Neural progenitor cell (in vitro differentiated cells): ENCODE measurements around the gene RGS6. TPM values are rescaled to one million over a fixed set of nuclear protein-coding genes. Genes with fewer than 3 reads are reported as not detected.

Experiments used
- DNase-seq: peaks from one replicate; pipeline ENCODE4 v3.0.0-alpha.2; 2016; ENCODE audit warnings: low spot score
- H2AFZ ChIP-seq: fragments of 200-600 bp; sonication (generic); replicated peaks from 2 replicates; pipeline ENCODE4 v1.6.1; 2016; ENCODE audit warnings: antibody characterized with exemption
- H3F3A ChIP-seq: fragments of 200-600 bp; sonication (generic); 2 replicates; pipeline ENCODE4 v1.6.1; 2016; ENCODE audit warnings: antibody characterized with exemption, low read depth
- H3K27ac ChIP-seq: fragments of 200-600 bp; sonication (generic); 2 replicates; pipeline ENCODE4 v1.5.1; 2016; ENCODE audit warnings: mild to moderate bottlenecking
- H3K27me3 ChIP-seq: fragments of 200-600 bp; sonication (generic); 2 replicates; pipeline ENCODE4 v1.6.1; 2016; ENCODE audit warnings: mild to moderate bottlenecking, moderate library complexity
- H3K36me3 ChIP-seq: fragments of 200-600 bp; sonication (generic); 2 replicates; pipeline ENCODE4 v1.5.1; 2016
- H3K4me1 ChIP-seq: fragments of 200-600 bp; sonication (generic); 2 replicates; pipeline ENCODE4 v1.6.1; 2016; ENCODE audit warnings: mixed run types
- H3K4me2 ChIP-seq: fragments of 200-600 bp; sonication (generic); 2 replicates; pipeline ENCODE4 v1.6.1; 2016
- H3K4me3 ChIP-seq: fragments of 200-600 bp; sonication (generic); 2 replicates; pipeline ENCODE4 v1.5.1; 2016
- H3K79me2 ChIP-seq: fragments of 200-600 bp; sonication (generic); 2 replicates; pipeline ENCODE4 v1.6.1; 2016; ENCODE audit warnings: low read depth
- H3K9ac ChIP-seq: fragments of 200-600 bp; sonication (generic); 2 replicates; pipeline ENCODE4 v1.6.1; 2016
- H3K9me3 ChIP-seq: fragments of 200-600 bp; sonication (generic); 2 replicates; pipeline ENCODE4 v1.5.1; 2016; ENCODE audit warnings: low read depth
- H4K20me1 ChIP-seq: fragments of 200-600 bp; sonication (generic); 2 replicates; pipeline ENCODE4 v1.6.1; 2016; ENCODE audit warnings: low read depth
- H3K27ac Mint-ChIP-seq: 3 replicates; pipeline ENCODE4 v1.8.0; 2021; ENCODE audit warnings: mixed read lengths
- H3K27me3 Mint-ChIP-seq: 2 replicates; pipeline ENCODE4 v1.8.0; 2022; ENCODE audit warnings: low read depth, mild to moderate bottlenecking, inconsistent platforms, moderate library complexity, mixed read lengths; ENCODE audit not compliant: insufficient read depth
- H3K36me3 Mint-ChIP-seq: 3 replicates; pipeline ENCODE4 v1.8.0; 2021; ENCODE audit warnings: mixed read lengths
- H3K4me1 Mint-ChIP-seq: 3 replicates; pipeline ENCODE4 v1.8.0; 2021; ENCODE audit warnings: mixed read lengths
- H3K4me3 Mint-ChIP-seq: 3 replicates; pipeline ENCODE4 v1.8.0; 2021; ENCODE audit warnings: mild to moderate bottlenecking, moderate library complexity, mixed read lengths
- H3K9me3 Mint-ChIP-seq: 3 replicates; pipeline ENCODE4 v1.8.0; 2020; ENCODE audit warnings: mixed read lengths
- CTCF ChIP-seq: fragments of 200-600 bp; sonication (generic); IDR thresholded peaks from 2 replicates; pipeline ENCODE4 v1.5.1; 2017; ENCODE audit warnings: antibody characterized with exemption, mild to moderate bottlenecking
- EZH2 ChIP-seq: fragments of 200-600 bp; sonication (generic); IDR thresholded peaks from 2 replicates; pipeline ENCODE4 v1.6.1; 2017; ENCODE audit warnings: antibody characterized with exemption, mild to moderate bottlenecking, moderate library complexity
- EZH2phosphoT487 ChIP-seq: fragments of 200-600 bp; sonication (generic); IDR thresholded peaks from 2 replicates; pipeline ENCODE4 v1.6.1; 2017; ENCODE audit warnings: antibody characterized with exemption
- total RNA-seq: library from RNA; depleted of rRNA; stranded (reverse); fragments of >200 nt; gene quantifications from 2 replicates; pipeline ENCODE4 v1.2.3, GENCODE V29; 2015; ENCODE audit warnings: low replicate concordance

RGS6 gene
- total RNA-seq, 1 donor from 2014 or later: 0.80 TPM

GRCh38 chr14:72040528-72040927 lies 108.3 kb downstream of the RGS6 start:
- no peak overlapping the region for H3K4me3 ChIP-seq
- H3K79me2 ChIP-seq: no peaks in the 10 kb centered on the region
- Mint-ChIP-seq H3K9me3 (peaks cover 15% of the 10 kb centered on the region), H3K4me3 (no peak overlapping the region), H3K27me3 (no peaks in the 10 kb centered on the region), H3K4me1 (no peaks in the 10 kb centered on the region), H3K36me3 (no peaks in the 10 kb centered on the region), H3K27ac (no peak overlapping the region)
- DNase-seq: no peak
- H3F3A ChIP-seq: no peaks in the 10 kb centered on the region
- TF ChIP-seq EZH2 (no peak), EZH2phosphoT487 (no peak), CTCF (no peak)
- no peaks in the 10 kb centered on the region for H3K9me3 ChIP-seq
- H3K27ac ChIP-seq: no peak overlapping the region
- H3K27me3 ChIP-seq: no peaks in the 10 kb centered on the region
- no peak overlapping the region for H3K4me2 ChIP-seq
- H3K9ac ChIP-seq: no peak overlapping the region
- H4K20me1 ChIP-seq: no peaks in the 10 kb centered on the region
- no peaks in the 10 kb centered on the region for H3K36me3 ChIP-seq
- H2AFZ ChIP-seq: no peak overlapping the region
- no peaks in the 10 kb centered on the region for H3K4me1 ChIP-seq

- Mint-ChIP-seq H3K27me3 (no peaks in the 10 kb centered on the region), H3K36me3 (no peaks in the 10 kb centered on the region), H3K9me3 (peaks cover 10% of the 10 kb centered on the region), H3K4me1 (no peaks in the 10 kb centered on the region), H3K27ac (no peak overlapping the region), H3K4me3 (no peak overlapping the region)
- Histone ChIP-seq H3K9ac (no peak overlapping the region), H3K27me3 (no peaks in the 10 kb centered on the region), H3K36me3 (no peaks in the 10 kb centered on the region), H3K4me1 (no peaks in the 10 kb centered on the region), H3K4me3 (no peak overlapping the region), H4K20me1 (no peaks in the 10 kb centered on the region), H3K79me2 (no peaks in the 10 kb centered on the region), H3K9me3 (no peaks in the 10 kb centered on the region), H3F3A (no peaks in the 10 kb centered on the region), H3K27ac (no peak overlapping the region), H2AFZ (no peak overlapping the region), H3K4me2 (no peak overlapping the region)
- DNase-seq: no peak
- no peak for TF ChIP-seq EZH2phosphoT487
- TF ChIP-seq EZH2: no peak
- no peak for TF ChIP-seq CTCF
These were observed 113.0 kb downstream of the RGS6 start for GRCh38 chr14:72045271-72045670.

- no peaks in the 10 kb centered on the region for H3K36me3 ChIP-seq
- Mint-ChIP-seq H3K4me3 (no peak overlapping the region), H3K27ac (no peak overlapping the region), H3K27me3 (no peaks in the 10 kb centered on the region), H3K4me1 (no peaks in the 10 kb centered on the region), H3K36me3 (no peaks in the 10 kb centered on the region), H3K9me3 (peaks cover 5% of the 10 kb centered on the region)
- no peaks in the 10 kb centered on the region for H3K79me2 ChIP-seq
- no peaks in the 10 kb centered on the region for H3F3A ChIP-seq
- no peak overlapping the region for H3K27ac ChIP-seq
- no peak for DNase-seq
- no peaks in the 10 kb centered on the region for H3K9me3 ChIP-seq
- TF ChIP-seq EZH2phosphoT487 (no peak), EZH2 (no peak), CTCF (no peak)
- H3K4me2 ChIP-seq: no peak overlapping the region
- H3K9ac ChIP-seq: no peak overlapping the region
- no peaks in the 10 kb centered on the region for H3K4me1 ChIP-seq
- H4K20me1 ChIP-seq: no peaks in the 10 kb centered on the region
- H2AFZ ChIP-seq: no peak overlapping the region
- no peaks in the 10 kb centered on the region for H3K27me3 ChIP-seq
- no peak overlapping the region for H3K4me3 ChIP-seq
These were observed 113.7 kb downstream of the RGS6 start for GRCh38 chr14:72045885-72046284.

GRCh38 chr14:72049462-72049861 lies 117.2 kb downstream of the RGS6 start:
- no peak for DNase-seq
- no peaks in the 10 kb centered on the region for H3K79me2 ChIP-seq
- no peaks in the 10 kb centered on the region for H4K20me1 ChIP-seq
- H3K27ac ChIP-seq: no peak overlapping the region
- Mint-ChIP-seq H3K4me3 (no peak overlapping the region), H3K36me3 (no peaks in the 10 kb centered on the region), H3K27ac (no peak overlapping the region), H3K4me1 (no peaks in the 10 kb centered on the region), H3K27me3 (no peaks in the 10 kb centered on the region), H3K9me3 (no peaks in the 10 kb centered on the region)
- H3K9ac ChIP-seq: no peak overlapping the region
- no peak for TF ChIP-seq CTCF
- TF ChIP-seq EZH2: no peak
- no peak for TF ChIP-seq EZH2phosphoT487
- H3F3A ChIP-seq: no peaks in the 10 kb centered on the region
- H3K27me3 ChIP-seq: no peaks in the 10 kb centered on the region
- H2AFZ ChIP-seq: no peak overlapping the region
- H3K9me3 ChIP-seq: no peaks in the 10 kb centered on the region
- no peaks in the 10 kb centered on the region for H3K4me1 ChIP-seq
- H3K4me2 ChIP-seq: no peak overlapping the region
- H3K4me3 ChIP-seq: no peak overlapping the region
- no peaks in the 10 kb centered on the region for H3K36me3 ChIP-seq
